HepG2 (cell line): ENCODE results near the gene SYNJ2. TPM values are rescaled to one million over a fixed set of nuclear protein-coding genes. Genes with fewer than 3 reads are reported as not detected.

Experiments used
- CEBPG ChIP-seq: IDR thresholded peaks from 2 replicates; pipeline ENCODE4 v1.6.1; 2016
- ELF3 ChIP-seq: IDR thresholded peaks from 2 replicates; pipeline ENCODE4 v1.6.1; 2016; ENCODE audit warnings: missing genetic modification reagents, missing compliant biosample characterization
- FIP1L1 ChIP-seq: fragments of 200-400 bp; formaldehyde crosslinking; IDR thresholded peaks from 2 replicates; pipeline ENCODE4 v1.6.1; 2018; ENCODE audit warnings: low read depth, mild to moderate bottlenecking, low read length, moderate library complexity, borderline replicate concordance; ENCODE audit not compliant: insufficient read depth
- FOXC1 ChIP-seq: sonication (generic); formaldehyde crosslinking; IDR thresholded peaks from 2 replicates; pipeline ENCODE4 v1.8.0; 2022; ENCODE audit warnings: mild to moderate bottlenecking, missing genetic modification reagents, borderline replicate concordance
- HDAC2 ChIP-seq: sonication (generic); formaldehyde crosslinking; IDR thresholded peaks from 2 replicates; pipeline ENCODE4 v1.4.0; 2020; ENCODE audit warnings: missing genetic modification reagents
- MAFF ChIP-seq: IDR thresholded peaks from 2 replicates; pipeline ENCODE4 v1.6.1; 2011; ENCODE audit warnings: low read depth, low read length, improper control_type of control experiment
- MED1 ChIP-seq: sonication (generic); formaldehyde crosslinking; IDR thresholded peaks from 2 replicates; pipeline ENCODE4 v1.4.0; 2020; ENCODE audit warnings: missing genetic modification reagents
- MIXL1 ChIP-seq: IDR thresholded peaks from 2 replicates; pipeline ENCODE4 v1.6.1; 2016
- MTA1 ChIP-seq: sonication (generic); formaldehyde crosslinking; IDR thresholded peaks from 2 replicates; pipeline ENCODE4 v1.4.0; 2020; ENCODE audit warnings: missing genetic modification reagents, mild to moderate bottlenecking, borderline replicate concordance
- RXRB ChIP-seq: IDR thresholded peaks from 2 replicates; pipeline ENCODE4 v1.6.1; 2016; ENCODE audit warnings: borderline replicate concordance, missing genetic modification reagents, missing compliant biosample characterization
- SAP130 ChIP-seq: IDR thresholded peaks from 2 replicates; pipeline ENCODE4 v1.6.1; 2016; ENCODE audit warnings: low read depth
- SMAD9 ChIP-seq: sonication (generic); formaldehyde crosslinking; IDR thresholded peaks from 2 replicates; pipeline ENCODE4 v1.5.1; 2020; ENCODE audit warnings: mild to moderate bottlenecking, missing genetic modification reagents
- SP140L ChIP-seq: sonication (generic); formaldehyde crosslinking; IDR thresholded peaks from 2 replicates; pipeline ENCODE4 v1.4.0; 2020; ENCODE audit warnings: missing genetic modification reagents, borderline replicate concordance
- TOPORS ChIP-seq: sonication (generic); formaldehyde crosslinking; IDR thresholded peaks from 2 replicates; pipeline ENCODE4 v1.8.0; 2023; ENCODE audit warnings: mild to moderate bottlenecking, missing genetic modification reagents
- ZMYM3 ChIP-seq: sonication (generic); formaldehyde crosslinking; IDR thresholded peaks from 2 replicates; pipeline ENCODE4 v1.5.1; 2020; ENCODE audit warnings: mild to moderate bottlenecking, missing genetic modification reagents
- ZNF44 ChIP-seq: sonication (generic); formaldehyde crosslinking; IDR thresholded peaks from 2 replicates; pipeline ENCODE4 v1.5.1; 2020; ENCODE audit warnings: mild to moderate bottlenecking, missing genetic modification reagents
- ZNF761 ChIP-seq: sonication (generic); formaldehyde crosslinking; conservative IDR thresholded peaks from 2 replicates; pipeline ENCODE4 v1.4.0; 2020; ENCODE audit warnings: mild to moderate bottlenecking, missing genetic modification reagents
- ZNF83 ChIP-seq: sonication (generic); formaldehyde crosslinking; IDR thresholded peaks from 2 replicates; pipeline ENCODE4 v1.4.0; 2020; ENCODE audit warnings: missing genetic modification reagents, mild to moderate bottlenecking, borderline replicate concordance
- ZSCAN20 ChIP-seq: sonication (generic); formaldehyde crosslinking; IDR thresholded peaks from 2 replicates; pipeline ENCODE4 v1.4.0; 2020; ENCODE audit warnings: missing genetic modification reagents, mild to moderate bottlenecking, borderline replicate concordance
- ZSCAN25 ChIP-seq: sonication (generic); formaldehyde crosslinking; IDR thresholded peaks from 2 replicates; pipeline ENCODE4 v1.8.0; 2022; ENCODE audit warnings: mild to moderate bottlenecking, missing genetic modification reagents
- polyA plus RNA-seq, 8 experiments: library from polyadenylated mRNA; depleted of rRNA in 3 of 8; stranded (reverse) in 7 of 8; unstranded in 1 of 8; fragments of >200 nt; fragmentation: Illumina TruSeq in 4 of 8; extraction: Trizol in 4 of 8; gene quantifications; 2 replicates each; pipeline versions ENCODE4 v1.2.1 to v1.2.3, GENCODE V29; 2011 to 2016; ENCODE audit warnings: low read depth in 4 of 8, missing spikeins in 1 of 8, mixed read lengths in 1 of 8; ENCODE audit not compliant: insufficient read depth in 1 of 8
- total RNA-seq, 5 experiments: library from RNA; depleted of rRNA; stranded (reverse); fragments of >200 nt; fragmentation: Illumina TruSeq; extraction: Trizol; gene quantifications; 2 replicates each; pipeline ENCODE4 v1.2.3, GENCODE V29; 2016; ENCODE audit warnings: low read depth in 1 of 5
- TF ChIP-seq, protein P1 (sequence below): sonication (generic); formaldehyde crosslinking; IDR thresholded peaks from 2 replicates; pipeline ENCODE4 v1.5.0; 2020; ENCODE audit warnings: mild to moderate bottlenecking, missing genetic modification reagents
- TF ChIP-seq, protein P2 (sequence below): IDR thresholded peaks from 2 replicates; pipeline ENCODE4 v1.6.1; 2012; ENCODE audit warnings: inconsistent platforms
- TF ChIP-seq, protein P3 (sequence below): sonication (generic); formaldehyde crosslinking; IDR thresholded peaks from 2 replicates; pipeline ENCODE4 v1.4.0; 2020; ENCODE audit warnings: missing genetic modification reagents
- TF ChIP-seq, protein P4 (sequence below): sonication (generic); formaldehyde crosslinking; IDR thresholded peaks from 2 replicates; pipeline ENCODE4 v1.4.0; 2020; ENCODE audit warnings: missing genetic modification reagents

The SYNJ2 gene
- total and polyA plus RNA-seq, 2 of the 13 experiments (the other 11 are each of a cell fraction or from before 2014, with no cell fraction given): 39.1 to 57.6 TPM

DNA sequence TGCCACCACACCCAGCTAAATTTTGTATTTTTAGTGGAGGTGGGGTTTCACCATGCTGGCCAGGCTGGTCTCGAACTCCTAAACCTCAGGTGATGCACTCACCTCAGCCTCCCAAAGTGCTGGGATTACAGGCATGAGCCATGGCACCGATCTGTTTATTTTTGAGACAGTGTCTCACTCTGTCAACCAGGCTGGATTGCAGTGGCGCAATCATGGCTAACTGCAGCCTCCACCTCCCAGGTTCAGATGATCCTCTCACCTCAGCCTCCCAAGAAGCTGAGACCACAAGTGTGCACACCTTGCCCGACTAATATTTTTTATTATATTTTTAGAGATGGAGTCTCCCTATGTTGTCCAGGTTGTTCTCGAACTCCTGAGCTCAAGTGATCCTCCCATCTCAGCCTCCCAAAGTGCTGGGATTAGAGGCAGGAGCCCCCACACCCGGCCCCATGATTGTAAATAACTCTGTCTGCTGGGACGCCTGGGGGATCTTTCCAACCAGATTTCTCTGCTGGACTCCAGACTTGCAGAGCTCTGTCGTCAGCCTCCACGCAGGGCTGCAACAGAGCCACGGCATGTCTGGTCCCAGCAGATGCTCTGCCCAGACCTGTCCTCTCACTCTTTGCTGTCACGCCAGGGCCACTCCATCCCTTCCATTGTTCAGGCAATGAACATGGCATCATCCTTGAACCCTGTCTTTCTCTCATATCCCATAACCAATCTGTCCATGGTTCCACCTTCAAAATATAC, 25.3 kb downstream of the SYNJ2 start (continued):
- TF ChIP-seq RXRB (CRISPR knock-in tag) (no peak), FOXC1 (CRISPR knock-in tag) (no peak), ZSCAN25 (CRISPR knock-in tag) (no peak), TOPORS (no peak), ZNF44 (CRISPR knock-in tag) (no peak), HDAC2 (CRISPR knock-in tag) (no peak), MAFF (no peak), CEBPG (CRISPR knock-in tag) (peak; percentile 63), SAP130 (CRISPR knock-in tag) (0 out of 2 replicates have a peak, but pooled peaks have one; percentile 12), FIP1L1 (no peak), MED1 (0 out of 2 replicates have a peak, but pooled peaks have one; percentile 24), MTA1 (CRISPR knock-in tag) (0 out of 2 replicates have a peak, but pooled peaks have one; percentile 46), ZSCAN20 (no peak), ELF3 (no peak), SMAD9 (CRISPR knock-in tag) (no peak), ZNF761 (CRISPR knock-in tag) (no peak), SP140L (CRISPR knock-in tag) (no peak), MIXL1 (CRISPR knock-in tag) (no peak), ZMYM3 (peak; percentile 90), ZNF83 (CRISPR knock-in tag) (no peak)
- TF ChIP-seq, protein P1, sequence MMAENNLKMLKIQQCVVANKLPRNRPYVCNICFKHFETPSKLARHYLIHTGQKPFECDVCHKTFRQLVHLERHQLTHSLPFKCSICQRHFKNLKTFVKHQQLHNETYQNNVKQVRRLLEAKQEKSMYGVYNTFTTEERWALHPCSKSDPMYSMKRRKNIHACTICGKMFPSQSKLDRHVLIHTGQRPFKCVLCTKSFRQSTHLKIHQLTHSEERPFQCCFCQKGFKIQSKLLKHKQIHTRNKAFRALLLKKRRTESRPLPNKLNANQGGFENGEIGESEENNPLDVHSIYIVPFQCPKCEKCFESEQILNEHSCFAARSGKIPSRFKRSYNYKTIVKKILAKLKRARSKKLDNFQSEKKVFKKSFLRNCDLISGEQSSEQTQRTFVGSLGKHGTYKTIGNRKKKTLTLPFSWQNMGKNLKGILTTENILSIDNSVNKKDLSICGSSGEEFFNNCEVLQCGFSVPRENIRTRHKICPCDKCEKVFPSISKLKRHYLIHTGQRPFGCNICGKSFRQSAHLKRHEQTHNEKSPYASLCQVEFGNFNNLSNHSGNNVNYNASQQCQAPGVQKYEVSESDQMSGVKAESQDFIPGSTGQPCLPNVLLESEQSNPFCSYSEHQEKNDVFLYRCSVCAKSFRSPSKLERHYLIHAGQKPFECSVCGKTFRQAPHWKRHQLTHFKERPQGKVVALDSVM: peak; percentile 99
- TF ChIP-seq, protein P2, sequence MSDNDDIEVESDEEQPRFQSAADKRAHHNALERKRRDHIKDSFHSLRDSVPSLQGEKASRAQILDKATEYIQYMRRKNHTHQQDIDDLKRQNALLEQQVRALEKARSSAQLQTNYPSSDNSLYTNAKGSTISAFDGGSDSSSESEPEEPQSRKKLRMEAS: no peak
- TF ChIP-seq, protein P3, sequence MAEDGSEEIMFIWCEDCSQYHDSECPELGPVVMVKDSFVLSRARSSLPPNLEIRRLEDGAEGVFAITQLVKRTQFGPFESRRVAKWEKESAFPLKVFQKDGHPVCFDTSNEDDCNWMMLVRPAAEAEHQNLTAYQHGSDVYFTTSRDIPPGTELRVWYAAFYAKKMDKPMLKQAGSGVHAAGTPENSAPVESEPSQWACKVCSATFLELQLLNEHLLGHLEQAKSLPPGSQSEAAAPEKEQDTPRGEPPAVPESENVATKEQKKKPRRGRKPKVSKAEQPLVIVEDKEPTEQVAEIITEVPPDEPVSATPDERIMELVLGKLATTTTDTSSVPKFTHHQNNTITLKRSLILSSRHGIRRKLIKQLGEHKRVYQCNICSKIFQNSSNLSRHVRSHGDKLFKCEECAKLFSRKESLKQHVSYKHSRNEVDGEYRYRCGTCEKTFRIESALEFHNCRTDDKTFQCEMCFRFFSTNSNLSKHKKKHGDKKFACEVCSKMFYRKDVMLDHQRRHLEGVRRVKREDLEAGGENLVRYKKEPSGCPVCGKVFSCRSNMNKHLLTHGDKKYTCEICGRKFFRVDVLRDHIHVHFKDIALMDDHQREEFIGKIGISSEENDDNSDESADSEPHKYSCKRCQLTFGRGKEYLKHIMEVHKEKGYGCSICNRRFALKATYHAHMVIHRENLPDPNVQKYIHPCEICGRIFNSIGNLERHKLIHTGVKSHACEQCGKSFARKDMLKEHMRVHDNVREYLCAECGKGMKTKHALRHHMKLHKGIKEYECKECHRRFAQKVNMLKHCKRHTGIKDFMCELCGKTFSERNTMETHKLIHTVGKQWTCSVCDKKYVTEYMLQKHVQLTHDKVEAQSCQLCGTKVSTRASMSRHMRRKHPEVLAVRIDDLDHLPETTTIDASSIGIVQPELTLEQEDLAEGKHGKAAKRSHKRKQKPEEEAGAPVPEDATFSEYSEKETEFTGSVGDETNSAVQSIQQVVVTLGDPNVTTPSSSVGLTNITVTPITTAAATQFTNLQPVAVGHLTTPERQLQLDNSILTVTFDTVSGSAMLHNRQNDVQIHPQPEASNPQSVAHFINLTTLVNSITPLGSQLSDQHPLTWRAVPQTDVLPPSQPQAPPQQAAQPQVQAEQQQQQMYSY: no peak
- TF ChIP-seq, protein P4, sequence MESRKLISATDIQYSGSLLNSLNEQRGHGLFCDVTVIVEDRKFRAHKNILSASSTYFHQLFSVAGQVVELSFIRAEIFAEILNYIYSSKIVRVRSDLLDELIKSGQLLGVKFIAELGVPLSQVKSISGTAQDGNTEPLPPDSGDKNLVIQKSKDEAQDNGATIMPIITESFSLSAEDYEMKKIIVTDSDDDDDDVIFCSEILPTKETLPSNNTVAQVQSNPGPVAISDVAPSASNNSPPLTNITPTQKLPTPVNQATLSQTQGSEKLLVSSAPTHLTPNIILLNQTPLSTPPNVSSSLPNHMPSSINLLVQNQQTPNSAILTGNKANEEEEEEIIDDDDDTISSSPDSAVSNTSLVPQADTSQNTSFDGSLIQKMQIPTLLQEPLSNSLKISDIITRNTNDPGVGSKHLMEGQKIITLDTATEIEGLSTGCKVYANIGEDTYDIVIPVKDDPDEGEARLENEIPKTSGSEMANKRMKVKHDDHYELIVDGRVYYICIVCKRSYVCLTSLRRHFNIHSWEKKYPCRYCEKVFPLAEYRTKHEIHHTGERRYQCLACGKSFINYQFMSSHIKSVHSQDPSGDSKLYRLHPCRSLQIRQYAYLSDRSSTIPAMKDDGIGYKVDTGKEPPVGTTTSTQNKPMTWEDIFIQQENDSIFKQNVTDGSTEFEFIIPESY (CRISPR knock-in tag): 0 out of 2 replicates have a peak, but pooled peaks have one; percentile 27
